ENCODE results near the gene PRAMEF4. TPM values are rescaled to one million over a fixed set of nuclear protein-coding genes. Genes with fewer than 3 reads are reported as not detected.
"Not testable (repeated sequence)": the region's sequence is repeated elsewhere in the genome, so short reads cannot be mapped to it uniquely, and the experiment has no call there.

Gene PRAMEF4
- total RNA-seq: not detected in 2 replicates

- not testable (repeated sequence) for DNase-seq (ENCODE audit: low read depth); H3K4me3 ChIP-seq (ENCODE audit: low read depth, low read length)
These were observed at the start of gene PRAMEF4 for GRCh38 chr1:12886101-12886500. TSS of gene PRAMEF4 (minus strand) at chr1:12886201. CDS start at chr1:12883394, 2,807 bp downstream.

DNA sequence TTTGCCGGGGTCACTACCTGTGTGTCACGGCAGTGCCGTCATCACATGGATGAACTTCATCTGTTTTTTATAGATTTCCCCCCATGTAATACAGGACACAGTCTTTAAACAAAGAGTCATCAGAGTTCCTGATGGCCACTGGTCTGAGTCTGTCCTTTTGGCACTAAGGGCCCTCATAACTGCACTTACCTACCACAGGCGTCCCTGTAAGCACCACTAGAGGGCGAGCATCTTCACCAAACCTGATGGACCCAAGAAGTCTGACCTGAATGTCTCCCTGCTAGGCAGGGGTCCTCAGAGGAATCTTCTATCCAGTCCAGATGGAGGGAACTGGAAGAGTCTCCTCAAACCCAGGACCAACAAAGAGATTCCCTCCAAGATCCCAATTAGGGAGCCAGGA lies 38.4 kb upstream of the PRAMEF4 start:
- not testable (repeated sequence) for DNase-seq (ENCODE audit: low read depth); H3K4me3 ChIP-seq (ENCODE audit: low read depth, low read length)

DNA sequence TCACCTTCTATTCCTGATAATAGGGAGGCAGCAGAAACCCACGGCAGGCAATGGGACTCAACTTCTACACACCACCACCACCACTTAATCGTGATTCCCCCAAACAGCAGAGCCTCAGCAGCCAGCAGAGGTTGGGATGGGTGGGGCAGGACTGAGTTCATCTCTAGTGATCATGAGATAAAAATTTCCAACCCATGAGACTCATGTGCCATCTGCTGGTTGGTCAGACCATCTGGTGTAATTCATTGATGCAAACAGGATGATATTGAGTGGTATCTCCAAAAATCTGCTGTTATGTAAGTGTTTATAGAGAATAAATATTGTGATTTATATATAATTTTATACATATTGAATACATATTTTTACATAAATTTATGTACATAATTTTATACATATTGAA lies 35.7 kb upstream of the PRAMEF4 start:
- not testable (repeated sequence) for DNase-seq (ENCODE audit: low read depth); H3K4me3 ChIP-seq (ENCODE audit: low read depth, low read length)
- TF ChIP-seq, protein P1, sequence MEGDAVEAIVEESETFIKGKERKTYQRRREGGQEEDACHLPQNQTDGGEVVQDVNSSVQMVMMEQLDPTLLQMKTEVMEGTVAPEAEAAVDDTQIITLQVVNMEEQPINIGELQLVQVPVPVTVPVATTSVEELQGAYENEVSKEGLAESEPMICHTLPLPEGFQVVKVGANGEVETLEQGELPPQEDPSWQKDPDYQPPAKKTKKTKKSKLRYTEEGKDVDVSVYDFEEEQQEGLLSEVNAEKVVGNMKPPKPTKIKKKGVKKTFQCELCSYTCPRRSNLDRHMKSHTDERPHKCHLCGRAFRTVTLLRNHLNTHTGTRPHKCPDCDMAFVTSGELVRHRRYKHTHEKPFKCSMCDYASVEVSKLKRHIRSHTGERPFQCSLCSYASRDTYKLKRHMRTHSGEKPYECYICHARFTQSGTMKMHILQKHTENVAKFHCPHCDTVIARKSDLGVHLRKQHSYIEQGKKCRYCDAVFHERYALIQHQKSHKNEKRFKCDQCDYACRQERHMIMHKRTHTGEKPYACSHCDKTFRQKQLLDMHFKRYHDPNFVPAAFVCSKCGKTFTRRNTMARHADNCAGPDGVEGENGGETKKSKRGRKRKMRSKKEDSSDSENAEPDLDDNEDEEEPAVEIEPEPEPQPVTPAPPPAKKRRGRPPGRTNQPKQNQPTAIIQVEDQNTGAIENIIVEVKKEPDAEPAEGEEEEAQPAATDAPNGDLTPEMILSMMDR (conservative IDR thresholded peaks at IDR 0.05; ENCODE audit: low read depth, low read length): peak; percentile 9

- not testable (repeated sequence) for H3K4me3 ChIP-seq (ENCODE audit: low read depth, low read length); DNase-seq (ENCODE audit: low read depth)
These were observed 30.3 kb upstream of the PRAMEF4 start, which contains the start of gene PRAMEF7 for GRCh38 chr1:12916310-12916709. TSS of gene PRAMEF7 (plus strand) at chr1:12916610. CDS start at chr1:12917693, 1,083 bp downstream.

- not testable (repeated sequence) for DNase-seq (ENCODE audit: low read depth); H3K4me3 ChIP-seq (ENCODE audit: low read depth, low read length)
These were observed 18.0 kb upstream of the PRAMEF4 start for GRCh38 chr1:12903793-12904572.

GRCh38 chr1:12899186-12899585 lies 13.2 kb upstream of the PRAMEF4 start:
- H3K4me3 ChIP-seq (ENCODE audit: low read depth, low read length); DNase-seq (ENCODE audit: low read depth): not testable (repeated sequence)

DNA sequence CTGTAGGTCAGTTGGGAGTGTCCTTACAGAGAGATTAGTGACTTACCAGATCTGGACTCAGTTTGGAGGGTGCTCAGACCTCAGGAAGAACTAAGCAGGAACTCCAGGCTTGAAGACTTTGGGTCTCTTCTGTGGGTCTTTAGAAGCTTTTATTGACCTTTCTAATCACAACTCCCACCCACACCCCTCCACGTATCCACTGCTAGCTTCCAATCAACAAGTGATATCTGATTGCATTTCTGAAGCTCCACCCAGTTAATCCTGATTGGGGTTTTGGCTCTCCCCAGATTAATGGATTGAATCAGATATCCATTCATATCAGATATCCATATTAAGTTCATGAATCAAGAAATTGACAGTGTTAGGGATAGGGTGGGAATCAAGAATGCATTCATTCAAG lies 12.2 kb upstream of the PRAMEF4 start, which contains the start of gene PRAMEF10:
TSS of gene PRAMEF10 (minus strand) at position 101 of the 400 bp plus-strand sequence. CDS start 2,423 bp downstream, outside the sequence.
- not testable (repeated sequence) for H3K4me3 ChIP-seq (ENCODE audit: low read depth, low read length); DNase-seq (ENCODE audit: low read depth)

- not testable (repeated sequence) for H3K4me3 ChIP-seq (ENCODE audit: low read depth, low read length); DNase-seq (ENCODE audit: low read depth)
These were observed 7.5 kb downstream of the PRAMEF4 start for GRCh38 chr1:12878453-12878852.

DNA sequence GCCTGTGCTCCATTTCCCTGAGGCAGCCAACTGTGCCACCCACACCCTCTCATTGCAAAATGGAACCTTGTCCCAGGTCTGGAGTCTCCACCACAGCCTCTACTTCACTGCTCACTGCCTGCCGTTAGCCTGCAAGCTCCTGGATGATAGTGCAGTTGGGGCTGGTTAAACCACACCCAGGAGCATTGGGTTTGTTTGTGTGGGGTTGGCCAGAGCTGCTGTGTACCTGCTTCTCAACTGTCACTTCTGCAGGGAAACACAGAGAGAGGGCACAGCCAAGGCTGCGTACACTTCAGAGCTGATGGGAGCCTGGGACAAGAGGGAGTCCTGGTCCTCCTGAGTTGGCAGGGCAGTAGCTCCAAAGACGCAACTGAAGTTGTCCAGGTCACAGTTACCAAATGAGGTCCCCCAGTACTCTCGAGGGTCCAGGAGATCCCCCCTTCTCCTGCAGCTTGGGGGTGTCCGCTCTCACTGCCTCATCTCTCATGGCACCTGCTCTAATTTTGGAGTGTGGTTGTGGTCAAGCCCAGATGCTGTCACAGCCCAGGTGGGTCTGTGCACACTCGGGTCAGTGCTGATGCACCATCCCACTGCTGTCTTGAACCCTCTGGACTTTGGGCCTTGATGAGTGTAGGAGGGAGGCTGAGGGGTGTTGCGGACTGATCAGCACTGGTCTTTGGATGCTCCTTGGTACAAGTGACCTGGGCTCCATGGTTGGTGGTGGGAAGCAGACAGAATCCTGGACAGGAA lies 22.7 kb downstream of the PRAMEF4 start:
- DNase-seq (ENCODE audit: low read depth); H3K4me3 ChIP-seq (ENCODE audit: low read depth, low read length): not testable (repeated sequence)

GRCh38 chr1:12856786-12857185 lies 29.2 kb downstream of the PRAMEF4 start, which contains the start of gene PRAMEF2:
TSS of gene PRAMEF2 (plus strand) at chr1:12857086. CDS start at chr1:12859010, 1,924 bp downstream.
- DNase-seq (ENCODE audit: low read depth); H3K4me3 ChIP-seq (ENCODE audit: low read depth, low read length): not testable (repeated sequence)

DNA sequence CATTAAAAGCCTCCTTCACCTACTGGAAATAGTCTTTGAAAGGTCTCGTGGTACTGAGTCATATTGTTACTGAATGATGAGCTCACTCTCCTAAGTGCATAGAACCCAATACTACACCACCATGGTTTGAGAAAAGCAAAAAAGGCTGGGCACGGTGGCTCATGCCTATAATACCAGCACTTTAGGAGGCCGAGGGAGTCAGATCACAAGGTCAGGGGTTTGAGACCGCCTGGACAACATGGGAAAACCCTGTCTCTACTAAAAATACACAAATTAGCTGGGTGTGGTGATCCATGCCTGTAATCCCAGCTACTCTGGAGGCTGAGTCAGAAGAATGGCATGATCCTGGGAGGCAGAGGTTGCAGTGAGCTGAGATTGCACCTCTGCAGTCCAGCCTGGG lies 34.2 kb downstream of the PRAMEF4 start:
- no peak overlapping the region for H3K4me3 ChIP-seq (ENCODE audit: low read depth, low read length)
- DNase-seq (ENCODE audit: low read depth): peak; percentile 63
- TF ChIP-seq, protein P1 (conservative IDR thresholded peaks at IDR 0.05; ENCODE audit: low read depth, low read length): no peak

- not testable (repeated sequence) for DNase-seq (ENCODE audit: low read depth); H3K4me3 ChIP-seq (ENCODE audit: low read depth, low read length)
These were observed 37.4 kb downstream of the PRAMEF4 start, which contains the start of gene HNRNPCL1 for GRCh38 chr1:12848620-12849019. TSS of gene HNRNPCL1 (minus strand) at chr1:12848720. CDS start at chr1:12848289, 431 bp downstream.

DNA sequence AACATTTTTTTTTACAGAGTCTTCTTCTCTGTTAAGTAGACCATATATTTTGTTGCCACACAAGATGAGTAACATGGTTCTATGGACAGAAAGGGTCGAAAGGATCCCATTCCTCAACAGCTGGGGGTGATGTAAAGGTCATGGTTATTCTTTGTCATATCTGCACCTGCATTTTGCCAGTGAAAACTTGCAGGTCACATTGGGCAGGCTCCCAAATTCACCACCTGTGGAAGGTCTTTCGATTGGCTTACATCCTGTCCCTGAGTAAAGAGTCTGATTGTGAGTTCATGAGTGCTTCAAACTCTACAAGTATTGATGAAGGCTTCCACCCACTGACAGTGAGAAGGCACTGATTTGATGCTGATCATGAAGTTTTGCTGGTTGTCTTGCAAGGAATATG lies 52.8 kb downstream of the PRAMEF4 start:
- not testable (repeated sequence) for DNase-seq (ENCODE audit: low read depth); H3K4me3 ChIP-seq (ENCODE audit: low read depth, low read length)

DNA sequence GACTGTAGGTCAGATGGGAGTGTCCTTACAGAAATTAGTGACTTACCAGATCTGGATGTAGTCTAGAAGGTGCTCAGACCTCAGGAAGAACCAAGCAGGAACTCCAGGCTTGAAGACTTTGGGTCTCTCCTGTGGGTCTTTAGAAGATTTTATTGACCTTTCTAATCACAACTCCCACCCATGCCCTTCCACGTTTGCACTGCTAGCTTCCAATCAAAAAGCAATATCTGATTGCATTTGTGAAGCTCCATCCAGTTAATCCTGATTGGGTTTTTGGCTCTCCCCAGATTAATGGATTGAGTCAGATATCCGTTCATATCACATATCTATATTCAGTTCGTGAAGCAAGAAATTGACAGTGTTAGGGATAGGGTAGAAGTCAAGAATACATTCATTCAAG lies 54.7 kb downstream of the PRAMEF4 start, which contains the start of gene PRAMEF11:
TSS of gene PRAMEF11 (minus strand) at position 101 of the 400 bp plus-strand sequence. CDS start 2,621 bp downstream, outside the sequence.
- H3K4me3 ChIP-seq (ENCODE audit: low read depth, low read length); DNase-seq (ENCODE audit: low read depth): not testable (repeated sequence)

Data from epithelial cell of proximal tubule (primary cell).